Peyer's patch (tissue), 4 donors: Measurements from ENCODE around the gene ZG16B.

ENCODE experiments used
- CTCF ChIP-seq, 6 experiments: fragments of 450-650 bp in 4 of 6; fragments of 200-600 bp in 2 of 6; sonication (generic) in 1 of 6; IDR thresholded peaks; one replicate each; pipeline ENCODE4 v1.5.1; 2017 to 2019; ENCODE audit warnings: antibody characterized with exemption in 6 of 6, mild to moderate bottlenecking in 3 of 6, moderate library complexity in 1 of 6
- POLR2A ChIP-seq, 2 donors: fragments of 450-650 bp; IDR thresholded peaks; one replicate each; pipeline ENCODE4 v1.5.1; 2017; ENCODE audit warnings: antibody characterized with exemption in 2 of 2, mild to moderate bottlenecking in 2 of 2, moderate library complexity in 2 of 2

- TF ChIP-seq CTCF (IDR thresholded peaks at IDR 0.05) (no peak), POLR2A (IDR thresholded peaks at IDR 0.05) (no peak)
Measured at GRCh38 chr16:2804728-2805127, 25.4 kb upstream of the ZG16B start.
